ENCODE data around the gene CD22.

Gene CD22

DNA sequence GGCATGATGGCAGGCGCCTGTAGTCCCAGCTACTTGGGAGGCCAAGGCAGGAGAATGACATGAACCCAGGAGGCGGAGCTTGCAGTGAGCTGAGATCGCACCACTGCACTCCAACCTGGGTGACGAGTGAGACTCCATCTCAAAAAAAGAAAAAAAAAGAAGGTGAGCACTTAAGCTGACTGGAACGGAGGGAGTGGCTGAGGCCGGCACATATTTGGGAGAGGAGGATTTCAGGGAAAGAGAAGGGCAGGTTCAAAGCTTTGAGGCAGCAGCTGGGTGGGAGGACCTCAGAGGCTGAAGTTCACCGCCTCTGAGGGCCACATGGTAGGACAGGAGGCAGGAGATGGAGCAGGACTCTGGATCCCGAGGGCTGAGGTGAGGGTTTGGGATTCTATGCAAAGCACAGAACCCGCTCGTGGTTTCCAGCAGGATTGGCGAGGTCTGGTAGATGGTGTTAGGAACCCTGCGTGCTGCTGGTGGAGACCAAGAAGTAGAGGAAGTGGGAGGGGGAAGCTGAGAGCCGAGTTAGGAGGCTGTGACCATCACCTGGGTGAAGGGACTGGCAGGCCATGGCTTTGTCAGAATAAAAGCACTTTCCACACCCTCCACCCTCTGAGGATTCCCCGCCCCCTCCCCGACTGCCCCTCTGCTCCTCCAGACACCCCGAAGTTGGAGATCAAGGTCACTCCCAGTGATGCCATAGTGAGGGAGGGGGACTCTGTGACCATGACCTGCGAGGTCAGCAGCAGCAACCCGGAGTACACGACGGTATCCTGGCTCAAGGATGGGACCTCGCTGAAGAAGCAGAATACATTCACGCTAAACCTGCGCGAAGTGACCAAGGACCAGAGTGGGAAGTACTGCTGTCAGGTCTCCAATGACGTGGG is 8.4 kb downstream of the CD22 start:
- no peak for TF ChIP-seq POLR2A (IDR thresholded peaks at IDR 0.05; ENCODE audit: extremely low read depth, insufficient read length)
- TF ChIP-seq, protein P1, sequence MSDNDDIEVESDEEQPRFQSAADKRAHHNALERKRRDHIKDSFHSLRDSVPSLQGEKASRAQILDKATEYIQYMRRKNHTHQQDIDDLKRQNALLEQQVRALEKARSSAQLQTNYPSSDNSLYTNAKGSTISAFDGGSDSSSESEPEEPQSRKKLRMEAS (IDR thresholded peaks at IDR 0.05; ENCODE audit: low read depth, low read length), result no peak
- TF ChIP-seq, protein P2, sequence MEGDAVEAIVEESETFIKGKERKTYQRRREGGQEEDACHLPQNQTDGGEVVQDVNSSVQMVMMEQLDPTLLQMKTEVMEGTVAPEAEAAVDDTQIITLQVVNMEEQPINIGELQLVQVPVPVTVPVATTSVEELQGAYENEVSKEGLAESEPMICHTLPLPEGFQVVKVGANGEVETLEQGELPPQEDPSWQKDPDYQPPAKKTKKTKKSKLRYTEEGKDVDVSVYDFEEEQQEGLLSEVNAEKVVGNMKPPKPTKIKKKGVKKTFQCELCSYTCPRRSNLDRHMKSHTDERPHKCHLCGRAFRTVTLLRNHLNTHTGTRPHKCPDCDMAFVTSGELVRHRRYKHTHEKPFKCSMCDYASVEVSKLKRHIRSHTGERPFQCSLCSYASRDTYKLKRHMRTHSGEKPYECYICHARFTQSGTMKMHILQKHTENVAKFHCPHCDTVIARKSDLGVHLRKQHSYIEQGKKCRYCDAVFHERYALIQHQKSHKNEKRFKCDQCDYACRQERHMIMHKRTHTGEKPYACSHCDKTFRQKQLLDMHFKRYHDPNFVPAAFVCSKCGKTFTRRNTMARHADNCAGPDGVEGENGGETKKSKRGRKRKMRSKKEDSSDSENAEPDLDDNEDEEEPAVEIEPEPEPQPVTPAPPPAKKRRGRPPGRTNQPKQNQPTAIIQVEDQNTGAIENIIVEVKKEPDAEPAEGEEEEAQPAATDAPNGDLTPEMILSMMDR (IDR thresholded peaks at IDR 0.05; ENCODE audit: low read depth, low read length), result no peak
- TF ChIP-seq MYC (IDR thresholded peaks at IDR 0.05; ENCODE audit: low read depth, low read length), result no peak
- no peak overlapping the region for H3K4me3 ChIP-seq (ENCODE audit: low read depth, low read length)
- DNase-seq (ENCODE audit: low read depth), result no peak

DNA sequence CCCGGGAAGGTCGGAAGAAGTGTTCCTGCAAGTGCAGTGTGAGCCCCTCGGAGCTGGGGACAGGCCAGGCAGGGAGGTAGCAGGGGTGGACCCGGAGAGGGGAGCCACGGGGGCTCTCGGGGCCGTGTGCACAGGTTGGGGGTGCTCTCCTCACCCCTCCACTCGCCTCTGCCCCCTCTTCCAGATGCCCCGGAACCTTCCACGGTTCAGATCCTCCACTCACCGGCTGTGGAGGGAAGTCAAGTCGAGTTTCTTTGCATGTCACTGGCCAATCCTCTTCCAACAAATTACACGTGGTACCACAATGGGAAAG is 9.0 kb downstream of the CD22 start:
- no peak for TF ChIP-seq MYC (IDR thresholded peaks at IDR 0.05; ENCODE audit: low read depth, low read length)
- H3K4me3 ChIP-seq (ENCODE audit: low read depth, low read length), result no peak overlapping the region
- DNase-seq (ENCODE audit: low read depth), result no peak

DNA sequence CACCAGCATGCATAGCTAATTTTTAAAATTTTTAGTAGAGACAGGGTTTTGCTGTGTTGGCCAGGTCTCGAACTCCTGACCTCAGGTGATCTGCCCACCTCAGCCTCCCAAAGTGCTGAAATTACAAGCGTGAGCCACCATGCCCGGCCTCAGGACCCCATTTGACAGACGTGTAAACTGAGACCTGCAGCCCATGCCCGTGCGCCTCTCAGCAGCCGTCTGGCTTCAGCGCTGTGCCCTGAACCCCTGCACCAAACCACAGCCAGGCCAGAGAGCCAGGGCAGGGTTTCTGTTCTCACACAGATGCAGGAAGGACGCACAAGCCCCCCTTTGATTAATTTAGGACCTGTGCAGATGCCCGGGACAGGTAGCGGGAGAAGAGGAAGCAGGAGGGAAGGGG is 11.4 kb downstream of the CD22 start:
- TF ChIP-seq MYC (IDR thresholded peaks at IDR 0.05; ENCODE audit: low read depth, low read length) (no peak), POLR2A (IDR thresholded peaks at IDR 0.05; ENCODE audit: extremely low read depth, insufficient read length) (no peak)
- TF ChIP-seq, protein P1 (IDR thresholded peaks at IDR 0.05; ENCODE audit: low read depth, low read length), result no peak
- TF ChIP-seq, protein P2 (IDR thresholded peaks at IDR 0.05; ENCODE audit: low read depth, low read length), result no peak
- no peak overlapping the region for H3K4me3 ChIP-seq (ENCODE audit: low read depth, low read length)
- no peak for DNase-seq (ENCODE audit: low read depth)

DNA sequence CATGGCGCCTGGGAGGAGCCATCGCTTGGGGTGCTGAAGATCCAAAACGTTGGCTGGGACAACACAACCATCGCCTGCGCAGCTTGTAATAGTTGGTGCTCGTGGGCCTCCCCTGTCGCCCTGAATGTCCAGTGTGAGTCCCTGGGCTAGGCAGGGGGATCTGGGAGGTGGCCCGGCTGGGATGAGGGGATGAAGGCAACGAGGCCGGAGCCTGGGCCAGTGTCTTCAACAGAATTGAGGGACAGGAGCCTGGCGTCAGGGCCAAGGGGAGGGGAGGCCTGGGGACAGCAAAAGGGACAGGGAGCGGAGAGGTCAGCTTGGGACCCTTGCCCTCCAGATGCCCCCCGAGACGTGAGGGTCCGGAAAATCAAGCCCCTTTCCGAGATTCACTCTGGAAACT is 12.0 kb downstream of the CD22 start:
- TF ChIP-seq POLR2A (IDR thresholded peaks at IDR 0.05; ENCODE audit: extremely low read depth, insufficient read length) (no peak), MYC (IDR thresholded peaks at IDR 0.05; ENCODE audit: low read depth, low read length) (no peak)
- TF ChIP-seq, protein P1 (IDR thresholded peaks at IDR 0.05; ENCODE audit: low read depth, low read length), result no peak
- TF ChIP-seq, protein P2 (IDR thresholded peaks at IDR 0.05; ENCODE audit: low read depth, low read length), result no peak
- no peak overlapping the region for H3K4me3 ChIP-seq (ENCODE audit: low read depth, low read length)
- no peak for DNase-seq (ENCODE audit: low read depth)

DNA sequence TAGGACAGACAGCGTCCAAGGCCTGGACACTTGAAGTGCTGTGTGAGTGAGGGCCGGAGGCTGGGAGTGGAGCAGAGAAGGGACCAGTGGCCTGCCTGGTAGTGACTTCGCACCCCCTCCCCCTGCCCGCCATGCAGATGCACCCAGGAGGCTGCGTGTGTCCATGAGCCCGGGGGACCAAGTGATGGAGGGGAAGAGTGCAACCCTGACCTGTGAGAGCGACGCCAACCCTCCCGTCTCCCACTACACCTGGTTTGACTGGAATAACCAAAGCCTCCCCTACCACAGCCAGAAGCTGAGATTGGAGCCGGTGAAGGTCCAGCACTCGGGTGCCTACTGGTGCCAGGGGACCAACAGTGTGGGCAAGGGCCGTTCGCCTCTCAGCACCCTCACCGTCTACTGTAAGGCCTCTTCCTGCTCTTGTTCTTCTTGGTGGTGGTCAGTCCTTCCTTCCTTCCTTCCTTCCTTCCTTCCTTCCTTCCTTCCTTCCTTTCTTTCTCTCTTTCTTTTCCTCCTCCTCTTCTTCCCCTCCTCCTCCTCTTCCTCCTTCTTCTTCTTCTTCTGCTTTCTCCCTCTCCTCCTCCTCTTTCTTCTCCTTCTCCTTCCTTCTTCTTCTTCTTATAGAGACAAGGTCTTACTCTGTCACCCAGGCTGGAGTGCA is 12.7 kb downstream of the CD22 start:
- no peak overlapping the region for H3K4me3 ChIP-seq (ENCODE audit: low read depth, low read length)
- no peak for DNase-seq (ENCODE audit: low read depth)
- TF ChIP-seq POLR2A (IDR thresholded peaks at IDR 0.05; ENCODE audit: extremely low read depth, insufficient read length) (no peak), MYC (IDR thresholded peaks at IDR 0.05; ENCODE audit: low read depth, low read length) (no peak)
- TF ChIP-seq, protein P1 (IDR thresholded peaks at IDR 0.05; ENCODE audit: low read depth, low read length), result no peak
- TF ChIP-seq, protein P2 (IDR thresholded peaks at IDR 0.05; ENCODE audit: low read depth, low read length), result no peak

DNA sequence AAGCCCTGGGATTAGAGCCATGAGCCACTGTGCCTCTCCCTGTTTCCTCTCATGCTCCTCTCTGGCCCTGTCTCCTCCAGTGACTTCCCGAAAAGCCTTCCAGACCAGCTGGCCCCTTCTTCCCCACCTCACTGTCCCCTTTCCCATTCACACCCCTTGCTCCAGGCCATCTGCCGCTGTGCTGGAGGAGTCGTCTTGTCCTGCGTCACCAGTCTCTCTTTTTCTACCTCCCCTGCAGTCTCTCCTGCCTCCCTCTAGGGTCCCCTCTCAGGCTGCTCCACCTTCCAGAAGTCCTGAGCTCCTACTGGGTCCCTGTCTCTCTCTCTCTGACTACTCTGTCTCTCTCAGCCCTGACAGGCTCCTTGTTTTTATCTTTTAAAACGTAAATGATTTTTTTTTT is 13.4 kb downstream of the CD22 start:
- no peak overlapping the region for H3K4me3 ChIP-seq (ENCODE audit: low read depth, low read length)
- no peak for DNase-seq (ENCODE audit: low read depth)
- TF ChIP-seq, protein P2 (IDR thresholded peaks at IDR 0.05; ENCODE audit: low read depth, low read length), result no peak
- no peak for TF ChIP-seq POLR2A (IDR thresholded peaks at IDR 0.05; ENCODE audit: extremely low read depth, insufficient read length)
- TF ChIP-seq, protein P1 (IDR thresholded peaks at IDR 0.05; ENCODE audit: low read depth, low read length), result no peak
- TF ChIP-seq MYC (IDR thresholded peaks at IDR 0.05; ENCODE audit: low read depth, low read length), result no peak
